AG09319 (cell line): ENCODE data around the gene CELSR1.

Experiments used
- DNase-seq: peaks from one replicate; pipeline ENCODE4 v3.0.0-alpha.2; 2010; ENCODE audit warnings: low read depth; ENCODE audit errors: extremely low read depth
- TF ChIP-seq, protein P1 (sequence below): IDR thresholded peaks from 2 replicates; pipeline ENCODE4 v1.5.1; 2011; ENCODE audit warnings: low read depth, mild to moderate bottlenecking, inconsistent platforms, low read length, moderate library complexity

Gene CELSR1

DNA sequence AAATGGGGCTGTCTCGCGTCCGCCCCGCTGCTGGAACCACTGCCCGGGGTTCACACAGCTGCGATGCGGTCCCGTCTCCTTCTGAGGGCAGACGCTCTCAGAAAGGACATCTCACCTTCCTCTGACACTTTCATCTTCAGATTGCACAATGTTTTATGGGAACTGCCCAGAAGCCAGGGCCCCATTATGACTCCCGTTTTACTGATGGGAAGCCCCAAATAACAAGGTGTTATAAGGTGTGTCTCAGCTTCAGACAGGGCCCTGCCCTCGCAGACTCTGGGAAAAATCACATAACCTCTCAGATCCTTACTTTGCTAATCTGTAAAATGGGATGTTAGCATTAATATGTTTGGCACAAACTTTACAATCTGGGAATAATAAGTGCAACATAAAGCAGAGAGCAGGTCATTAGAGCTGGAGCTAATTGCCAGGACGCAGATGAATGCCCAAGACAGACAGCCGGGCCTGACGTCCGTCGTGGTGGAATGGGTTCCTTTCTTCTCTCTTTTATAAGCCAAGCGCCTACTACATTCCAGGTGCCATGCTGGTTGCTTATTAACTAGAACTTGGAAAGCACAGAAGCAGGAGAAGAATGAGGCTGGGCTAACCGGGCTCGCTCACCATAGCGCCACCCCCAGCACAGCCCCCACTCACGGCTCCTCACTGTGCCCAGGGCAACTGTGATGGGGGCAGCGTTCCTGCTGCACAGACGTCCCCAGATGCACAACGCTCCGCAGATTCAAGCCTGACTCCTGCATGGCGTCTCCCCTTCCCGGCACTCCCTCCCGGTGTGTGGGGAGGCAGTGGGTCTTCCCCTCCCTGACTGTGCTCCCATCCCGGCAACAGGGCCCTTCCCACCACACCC lies 158.1 kb downstream of the CELSR1 start:
- TF ChIP-seq, protein P1, sequence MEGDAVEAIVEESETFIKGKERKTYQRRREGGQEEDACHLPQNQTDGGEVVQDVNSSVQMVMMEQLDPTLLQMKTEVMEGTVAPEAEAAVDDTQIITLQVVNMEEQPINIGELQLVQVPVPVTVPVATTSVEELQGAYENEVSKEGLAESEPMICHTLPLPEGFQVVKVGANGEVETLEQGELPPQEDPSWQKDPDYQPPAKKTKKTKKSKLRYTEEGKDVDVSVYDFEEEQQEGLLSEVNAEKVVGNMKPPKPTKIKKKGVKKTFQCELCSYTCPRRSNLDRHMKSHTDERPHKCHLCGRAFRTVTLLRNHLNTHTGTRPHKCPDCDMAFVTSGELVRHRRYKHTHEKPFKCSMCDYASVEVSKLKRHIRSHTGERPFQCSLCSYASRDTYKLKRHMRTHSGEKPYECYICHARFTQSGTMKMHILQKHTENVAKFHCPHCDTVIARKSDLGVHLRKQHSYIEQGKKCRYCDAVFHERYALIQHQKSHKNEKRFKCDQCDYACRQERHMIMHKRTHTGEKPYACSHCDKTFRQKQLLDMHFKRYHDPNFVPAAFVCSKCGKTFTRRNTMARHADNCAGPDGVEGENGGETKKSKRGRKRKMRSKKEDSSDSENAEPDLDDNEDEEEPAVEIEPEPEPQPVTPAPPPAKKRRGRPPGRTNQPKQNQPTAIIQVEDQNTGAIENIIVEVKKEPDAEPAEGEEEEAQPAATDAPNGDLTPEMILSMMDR = no peak
- DNase-seq = no peak

DNA sequence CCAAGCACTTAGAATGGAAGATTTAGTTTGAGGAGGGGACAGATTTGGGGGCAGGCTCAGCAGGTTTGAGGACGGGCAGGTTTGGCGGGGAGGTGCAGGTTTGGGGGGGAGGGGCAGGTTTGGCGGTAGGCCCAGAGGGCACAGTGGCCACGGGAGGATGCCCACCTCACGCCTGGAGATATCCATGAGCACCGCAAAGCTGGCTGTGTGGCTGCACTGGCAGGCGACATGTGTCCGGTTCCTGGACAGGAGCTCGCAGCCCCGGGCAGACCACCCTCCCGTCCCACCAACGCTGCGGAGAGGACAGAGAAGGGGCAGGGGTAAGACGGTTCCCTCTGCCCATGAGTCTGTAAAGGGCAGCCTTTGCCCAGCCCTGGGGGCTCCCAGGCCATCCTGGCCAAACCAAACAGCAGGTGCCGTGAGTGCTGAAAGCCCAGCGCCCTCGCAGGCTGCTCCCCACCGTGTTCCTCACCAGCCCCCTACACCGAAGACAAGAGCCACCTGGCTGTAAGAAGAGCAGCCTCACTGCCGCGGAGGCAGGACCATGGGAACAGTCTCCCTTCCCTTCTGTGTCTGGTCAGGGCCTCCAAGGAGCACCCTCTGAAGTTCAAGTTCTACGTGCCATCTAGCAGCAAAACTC lies 158.9 kb downstream of the CELSR1 start:
- TF ChIP-seq, protein P1 = no peak
- DNase-seq = no peak

DNA sequence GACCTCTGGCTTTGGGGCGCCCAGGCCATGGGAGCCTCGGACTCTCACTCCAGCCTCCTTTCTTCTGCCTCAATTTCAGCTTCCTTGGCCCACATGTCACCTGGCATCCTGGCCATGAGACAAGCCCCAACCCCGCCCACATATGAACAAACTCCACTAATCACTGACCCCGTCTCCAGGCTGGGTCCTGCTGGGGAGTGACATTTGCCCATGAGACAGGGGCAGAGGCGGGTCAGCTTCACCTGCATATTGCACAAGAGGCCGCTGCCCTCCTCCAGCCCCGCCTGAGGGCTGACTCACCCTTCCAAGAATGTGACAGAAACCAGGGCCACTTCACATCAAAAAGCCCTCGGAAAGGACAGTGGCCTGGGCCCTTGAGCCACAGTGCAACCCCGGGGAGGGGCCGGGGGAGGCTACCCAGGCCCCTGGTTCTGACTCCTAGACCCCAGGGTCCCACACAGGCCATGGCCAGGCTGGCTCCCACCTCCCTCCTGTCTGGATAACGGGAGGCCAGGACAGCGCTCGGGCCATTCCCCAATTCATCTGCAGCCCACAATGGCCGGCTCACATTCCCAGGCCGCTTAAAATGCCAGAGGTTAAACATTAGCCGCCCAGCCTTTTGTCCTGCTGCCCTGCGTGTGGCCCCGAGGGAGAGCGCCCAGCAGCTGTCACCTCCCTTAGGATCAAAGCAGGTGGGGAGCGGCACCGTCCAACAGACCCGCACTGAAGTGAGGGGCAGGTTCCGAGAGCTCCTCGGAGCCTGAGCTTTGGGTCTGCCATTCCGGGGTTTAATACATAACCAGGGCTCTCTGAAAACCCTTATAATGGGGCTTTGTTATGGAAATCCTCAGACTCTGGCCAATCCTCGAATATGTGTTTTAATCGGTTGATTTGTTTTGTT lies 159.6 kb downstream of the CELSR1 start:
- no peak for DNase-seq
- TF ChIP-seq, protein P1 = no peak

DNA sequence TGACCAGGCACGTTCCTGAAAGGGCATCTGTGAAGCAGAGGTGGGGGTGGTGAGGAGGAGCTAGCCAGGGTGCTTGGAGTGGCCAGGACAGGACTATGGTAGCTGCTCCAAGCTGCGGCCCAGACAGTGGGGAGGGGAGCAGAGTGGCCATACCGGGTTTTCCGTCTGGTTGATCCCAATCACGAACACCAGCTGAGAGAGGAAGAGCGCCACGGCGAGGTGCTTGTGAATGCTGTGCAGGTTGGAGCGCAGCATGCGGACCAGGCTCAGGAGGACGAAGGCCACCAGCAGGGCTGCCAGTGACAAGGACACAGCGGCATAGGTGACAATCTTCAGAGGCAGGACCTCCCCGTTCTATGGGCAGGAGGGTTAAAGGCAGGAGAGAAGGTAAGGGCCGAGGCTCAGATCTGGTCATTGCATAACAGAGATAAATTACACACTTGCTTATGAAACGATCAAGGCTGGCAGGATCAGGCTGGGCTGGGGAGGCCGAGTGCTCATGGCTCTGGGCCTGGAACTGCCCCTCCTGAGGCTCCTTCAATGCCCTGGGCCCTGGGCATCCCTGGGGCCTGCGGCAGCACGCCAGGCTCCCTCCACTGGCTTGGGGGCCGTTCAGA lies 160.4 kb downstream of the CELSR1 start:
- DNase-seq = no peak
- TF ChIP-seq, protein P1 = no peak

DNA sequence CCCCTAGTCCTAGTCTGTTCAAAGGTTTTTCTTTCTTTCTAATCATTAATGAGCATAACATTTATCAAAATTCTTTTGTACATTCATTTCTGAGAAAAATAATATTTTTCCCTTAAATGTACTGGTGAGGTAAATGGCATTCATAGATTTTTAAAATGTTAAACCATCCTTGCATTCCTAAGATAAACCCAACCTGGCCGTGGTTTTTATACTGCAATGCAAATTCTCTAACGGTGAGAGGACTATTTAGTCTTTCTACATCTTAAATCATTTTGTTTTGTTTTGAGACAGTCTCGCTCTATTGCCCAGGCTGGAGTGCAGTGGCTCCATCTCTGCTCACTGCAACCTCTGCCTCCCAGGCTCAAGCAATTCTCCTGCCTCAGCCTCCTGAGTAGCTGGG lies 161.3 kb downstream of the CELSR1 start:
- TF ChIP-seq, protein P1 = no peak
- DNase-seq = no peak

DNA sequence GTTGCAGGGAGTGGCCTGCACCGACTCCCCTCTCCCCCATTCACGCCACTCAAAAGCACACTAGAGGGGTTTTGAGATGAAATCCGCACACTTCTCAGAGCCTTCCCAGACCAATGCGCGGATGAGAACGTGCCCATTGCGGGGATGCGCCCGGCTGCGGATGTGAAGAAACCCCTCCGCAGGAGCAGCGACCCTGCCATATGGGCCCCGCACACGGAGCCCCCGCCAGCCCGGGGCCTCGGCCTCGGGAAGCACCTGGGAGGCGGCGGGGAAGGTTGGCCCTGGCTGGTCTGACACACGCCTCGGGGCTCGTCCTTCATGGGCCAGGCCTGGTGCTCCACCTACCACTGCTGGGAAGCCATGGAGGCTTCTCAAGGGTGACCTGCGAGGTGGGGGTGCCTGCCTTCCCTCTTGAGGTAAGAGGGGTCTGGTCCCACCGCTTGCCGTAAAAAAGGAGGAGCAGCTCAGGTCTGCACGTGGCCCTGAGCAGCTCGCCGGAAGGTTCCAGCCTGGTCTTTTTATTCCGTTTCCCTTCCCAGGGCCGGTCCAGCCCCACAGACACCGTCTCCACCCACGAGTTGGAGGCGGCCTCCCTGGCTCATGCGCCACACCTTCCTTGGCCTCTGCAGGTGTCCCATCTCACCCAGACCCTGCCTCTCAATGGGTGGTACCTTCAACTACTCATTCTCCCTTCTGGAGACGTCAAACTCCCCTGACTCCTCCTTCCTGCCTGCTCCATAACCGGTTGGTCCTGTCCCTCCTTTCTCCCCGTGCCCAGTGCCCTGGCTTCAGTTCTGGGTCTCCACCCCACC lies 162.6 kb downstream of the CELSR1 start:
- no peak for DNase-seq
- TF ChIP-seq, protein P1 = no peak
